Type B pancreatic cell (in vitro differentiated cells): Measurements from ENCODE around the gene IGFBP7. TPM values are rescaled to one million over a fixed set of nuclear protein-coding genes. Genes with fewer than 3 reads are reported as not detected.

Experiments used
- DNase-seq: peaks from one replicate; pipeline ENCODE4 v3.0.0; 2021; ENCODE audit warnings: mixed read lengths; ENCODE audit not compliant: unreplicated experiment; ENCODE audit errors: extremely low spot score
- H3K27ac Mint-ChIP-seq: 2 replicates; pipeline ENCODE4 v1.8.0; 2021; ENCODE audit warnings: mild to moderate bottlenecking, mixed read lengths
- H3K27me3 Mint-ChIP-seq: 2 replicates; pipeline ENCODE4 v1.8.0; 2021; ENCODE audit warnings: mixed read lengths
- H3K36me3 Mint-ChIP-seq: 2 replicates; pipeline ENCODE4 v1.8.0; 2021; ENCODE audit warnings: mixed read lengths
- H3K4me1 Mint-ChIP-seq: one replicate; pipeline ENCODE4 v1.8.0; 2021; ENCODE audit warnings: mixed read lengths; ENCODE audit not compliant: unreplicated experiment
- H3K4me3 Mint-ChIP-seq: 2 replicates; pipeline ENCODE4 v1.8.0; 2021; ENCODE audit warnings: mild to moderate bottlenecking, mixed read lengths
- H3K9me3 Mint-ChIP-seq: 2 replicates; pipeline ENCODE4 v1.8.0; 2021; ENCODE audit warnings: mixed read lengths
- CTCF ChIP-seq: fragments of 200-600 bp; sonication (generic); conservative IDR thresholded peaks from 2 replicates; pipeline ENCODE4 v1.5.0; 2021; ENCODE audit warnings: antibody characterized with exemption, mild to moderate bottlenecking
- total RNA-seq: library from RNA; stranded (reverse); gene quantifications from 2 replicates; pipeline ENCODE4 v1.2.1, GENCODE V29; 2021; ENCODE audit warnings: low replicate concordance

IGFBP7 gene
- total RNA-seq, 1 donor from 2014 or later, result 108 TPM

- DNase-seq, result no peak
- peaks cover 35% of the 10 kb centered on the region for H3K4me1 Mint-ChIP-seq
- no peak overlapping the region for H3K4me3 Mint-ChIP-seq
- H3K36me3 Mint-ChIP-seq, result peaks cover 6% of the 10 kb centered on the region
- H3K27me3 Mint-ChIP-seq, result no peaks in the 10 kb centered on the region
- no peak overlapping the region for H3K27ac Mint-ChIP-seq
- no peak for TF ChIP-seq CTCF
- no peaks in the 10 kb centered on the region for H3K9me3 Mint-ChIP-seq
Observed at GRCh38 chr4:57073559-57073958, 36.6 kb downstream of the IGFBP7 start.

GRCh38 chr4:57071326-57071725, 38.9 kb downstream of the IGFBP7 start:
- Mint-ChIP-seq H3K27ac (no peak overlapping the region), H3K36me3 (peaks cover 6% of the 10 kb centered on the region), H3K4me1 (peaks cover 22% of the 10 kb centered on the region), H3K27me3 (no peaks in the 10 kb centered on the region), H3K4me3 (no peak overlapping the region), H3K9me3 (no peaks in the 10 kb centered on the region)
- no peak for DNase-seq
- no peak for TF ChIP-seq CTCF

GRCh38 chr4:57070461-57070860, 39.7 kb downstream of the IGFBP7 start:
- no peaks in the 10 kb centered on the region for H3K27me3 Mint-ChIP-seq
- no peak for DNase-seq
- peaks cover 28% of the 10 kb centered on the region for H3K4me1 Mint-ChIP-seq
- no peak overlapping the region for H3K27ac Mint-ChIP-seq
- H3K9me3 Mint-ChIP-seq, result no peaks in the 10 kb centered on the region
- H3K36me3 Mint-ChIP-seq, result peaks cover 11% of the 10 kb centered on the region
- no peak for TF ChIP-seq CTCF
- no peak overlapping the region for H3K4me3 Mint-ChIP-seq

GRCh38 chr4:57068237-57068981, 41.8 kb downstream of the IGFBP7 start:
- H3K36me3 Mint-ChIP-seq, result peaks cover 8% of the 10 kb centered on the region
- H3K27me3 Mint-ChIP-seq, result no peaks in the 10 kb centered on the region
- H3K27ac Mint-ChIP-seq, result peak overlapping the region; percentile 16
- H3K9me3 Mint-ChIP-seq, result no peaks in the 10 kb centered on the region
- no peak overlapping the region for H3K4me3 Mint-ChIP-seq
- peaks cover 28% of the 10 kb centered on the region for H3K4me1 Mint-ChIP-seq
- DNase-seq, result no peak
- TF ChIP-seq CTCF, result no peak

- H3K27ac Mint-ChIP-seq, result no peak overlapping the region
- no peak for DNase-seq
- H3K4me1 Mint-ChIP-seq, result peaks cover 31% of the 10 kb centered on the region
- no peaks in the 10 kb centered on the region for H3K9me3 Mint-ChIP-seq
- no peaks in the 10 kb centered on the region for H3K27me3 Mint-ChIP-seq
- no peak for TF ChIP-seq CTCF
- H3K36me3 Mint-ChIP-seq, result peaks cover 6% of the 10 kb centered on the region
- no peak overlapping the region for H3K4me3 Mint-ChIP-seq
Observed at GRCh38 chr4:57065730-57066482, 44.3 kb downstream of the IGFBP7 start.
